BE2C (cell line): Measurements from ENCODE around the gene USP48.
A peak's percentile ranks its signal among the peaks of the same experiment; 100 is the strongest.

Experiments
- DNase-seq: peaks from one replicate; pipeline ENCODE4 v3.0.0-alpha.2; 2020
- H3K27me3 ChIP-seq: fragments of 250-450 bp; sonication (Bioruptor Pico); 2 replicates; pipeline ENCODE4 v1.5.1; 2020; ENCODE audit warnings: mild to moderate bottlenecking
- H3K36me3 ChIP-seq: fragments of 250-450 bp; sonication (Bioruptor Pico); 2 replicates; pipeline ENCODE4 v1.5.1; 2020; ENCODE audit warnings: mild to moderate bottlenecking
- H3K4me1 ChIP-seq: fragments of 250-450 bp; sonication (Bioruptor Pico); 2 replicates; pipeline ENCODE4 v1.5.1; 2020
- H3K4me3 ChIP-seq: 2 replicates; pipeline ENCODE4 v1.5.1; 2011; ENCODE audit warnings: low read depth, low read length
- H3K9me3 ChIP-seq: fragments of 250-450 bp; sonication (Bioruptor Pico); 2 replicates; pipeline ENCODE4 v1.5.1; 2020
- CTCF ChIP-seq: IDR thresholded peaks from 2 replicates; pipeline ENCODE4 v1.5.1; 2012; ENCODE audit warnings: mild to moderate bottlenecking, low read depth, low read length

Gene USP48

GRCh38 chr1:21823206-21823979, 40.4 kb upstream of the USP48 start:
- Histone ChIP-seq H3K36me3 (no peaks in the 10 kb centered on the region), H3K4me1 (no peaks in the 10 kb centered on the region), H3K4me3 (no peak overlapping the region), H3K9me3 (no peaks in the 10 kb centered on the region), H3K27me3 (no peaks in the 10 kb centered on the region)
- no peak for TF ChIP-seq CTCF
- no peak for DNase-seq

DNA sequence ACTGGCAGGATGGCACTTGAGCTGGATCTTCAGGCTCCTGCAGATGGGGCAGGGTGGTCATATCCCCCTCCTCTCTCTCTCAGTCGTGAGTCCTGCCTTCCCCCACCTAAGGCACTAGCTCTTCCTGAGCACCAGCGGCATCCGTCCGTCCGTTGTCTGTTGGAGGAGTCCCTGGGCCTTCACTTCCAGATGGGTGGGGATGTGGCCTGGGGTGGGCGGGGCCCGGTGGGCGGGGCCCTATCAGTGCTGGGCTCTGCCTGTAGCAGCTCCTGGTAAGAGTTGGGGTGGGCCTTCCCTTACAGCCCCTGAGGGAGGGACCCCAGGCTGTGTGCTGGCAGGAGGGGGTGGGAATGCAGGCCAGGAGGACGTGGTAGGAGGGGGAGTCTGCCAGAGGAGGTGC, 39.4 kb upstream of the USP48 start:
- no peak for TF ChIP-seq CTCF
- Histone ChIP-seq H3K36me3 (no peaks in the 10 kb centered on the region), H3K4me1 (no peaks in the 10 kb centered on the region), H3K9me3 (no peaks in the 10 kb centered on the region), H3K27me3 (no peaks in the 10 kb centered on the region), H3K4me3 (no peak overlapping the region)
- peak; percentile 69 for DNase-seq

- TF ChIP-seq CTCF: no peak
- Histone ChIP-seq H3K9me3 (no peaks in the 10 kb centered on the region), H3K4me1 (no peaks in the 10 kb centered on the region), H3K4me3 (no peak overlapping the region), H3K36me3 (no peaks in the 10 kb centered on the region), H3K27me3 (no peaks in the 10 kb centered on the region)
- no peak for DNase-seq
These were observed 38.6 kb upstream of the USP48 start for GRCh38 chr1:21821385-21822019.

- Histone ChIP-seq H3K27me3 (no peaks in the 10 kb centered on the region), H3K4me3 (no peak overlapping the region), H3K9me3 (no peaks in the 10 kb centered on the region), H3K4me1 (no peaks in the 10 kb centered on the region), H3K36me3 (no peaks in the 10 kb centered on the region)
- no peak for DNase-seq
- TF ChIP-seq CTCF: no peak
These were observed 37.8 kb upstream of the USP48 start for GRCh38 chr1:21820597-21821232.

DNA sequence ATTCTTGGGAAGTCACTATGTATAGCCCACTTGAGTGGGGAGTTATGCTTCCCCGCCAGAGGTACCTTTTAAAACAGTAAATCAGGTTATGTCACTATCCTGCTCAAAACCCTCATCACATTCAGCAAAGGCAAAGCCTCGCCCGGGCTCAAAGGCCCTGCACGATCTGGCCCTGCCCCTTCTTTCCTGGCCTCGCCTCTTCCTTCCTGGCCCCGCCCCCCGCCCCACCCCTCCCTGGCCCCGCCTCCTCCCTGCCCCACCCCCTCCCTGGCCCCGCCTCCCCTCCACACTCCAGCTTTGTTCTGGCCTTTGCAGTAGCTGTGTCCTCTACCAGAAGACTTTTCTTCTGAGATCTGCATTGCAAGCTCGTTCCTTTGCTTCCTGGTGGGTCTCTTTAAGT, 35.7 kb upstream of the USP48 start:
- peak; percentile 55 for DNase-seq
- Histone ChIP-seq H3K36me3 (no peaks in the 10 kb centered on the region), H3K27me3 (no peaks in the 10 kb centered on the region), H3K4me3 (no peak overlapping the region), H3K9me3 (no peaks in the 10 kb centered on the region), H3K4me1 (no peaks in the 10 kb centered on the region)
- no peak for TF ChIP-seq CTCF
